Ovary (tissue), 9 donors: ENCODE results near the gene LGALS13. TPM values are rescaled to one million over a fixed set of nuclear protein-coding genes. Genes with fewer than 3 reads are reported as not detected.

ENCODE experiments used
- DNase-seq, 5 donors: peaks; one replicate each; pipeline ENCODE4 v3.0.0-alpha.2; 2019 to 2020
- H3K27ac ChIP-seq, 2 donors: fragments of 200-600 bp; one replicate each; pipeline versions ENCODE4 v1.5.1 to v1.8.0; 2019 to 2022
- H3K27me3 ChIP-seq: fragments of 200-600 bp; one replicate; pipeline ENCODE4 v1.8.0; 2022
- H3K36me3 ChIP-seq: fragments of 200-600 bp; sonication (generic); one replicate; pipeline ENCODE4 v1.5.1; 2019
- H3K4me1 ChIP-seq: one replicate; pipeline ENCODE4 v1.8.1; 2013; ENCODE audit warnings: mild to moderate bottlenecking, moderate library complexity; ENCODE audit not compliant: insufficient read depth
- H3K4me3 ChIP-seq: fragments of 200-600 bp; sonication (generic); one replicate; pipeline ENCODE4 v1.5.1; 2017
- H3K9me3 ChIP-seq, 2 donors: fragments of 200-600 bp in 1 of 2; sonication (generic) in 1 of 2; one replicate each; pipeline versions ENCODE4 v1.5.1 to v1.8.1; 2013 to 2019; ENCODE audit warnings: mild to moderate bottlenecking in 1 of 2, moderate library complexity in 1 of 2
- CTCF ChIP-seq, 3 donors: fragments of 450-650 bp in 2 of 3; fragments of 200-600 bp in 1 of 3; IDR thresholded peaks; one replicate each; pipeline versions ENCODE4 v1.5.1 to v1.8.0; 2016 to 2022; ENCODE audit warnings: antibody characterized with exemption in 3 of 3, mild to moderate bottlenecking in 1 of 3
- EP300 ChIP-seq: sonication (generic); formaldehyde crosslinking; IDR thresholded peaks from one replicate; pipeline ENCODE4 v1.6.1; 2017; ENCODE audit warnings: antibody characterized with exemption
- POLR2A ChIP-seq: fragments of 450-650 bp; IDR thresholded peaks from one replicate; pipeline ENCODE4 v1.6.1; 2017; ENCODE audit warnings: antibody characterized with exemption, mild to moderate bottlenecking, moderate library complexity
- WGBS, 3 donors: extraction: QIAGEN DNeasy Blood & Tissue Kit in 1 of 3; methylation state at CpG; one replicate each; pipeline versions ENCODE4 v1.1.5 to v1.1.7; 2013 to 2017; 5-methylcytosine and 5-hydroxymethylcytosine counted together
- intact Hi-C, 4 donors: fragments of 100-400 bp; cut with DNase I; formaldehyde crosslinking; loops; one replicate each; pipeline versions ENCODE4 v1.11.0 to v1.15.1; 2022 to 2023
- polyA plus RNA-seq, 2 donors: library from polyadenylated mRNA; stranded (reverse); fragments of 200-250 nt in 1 of 2; fragments of 350-450 nt in 1 of 2; fragmentation: Illumina TruSeq in 1 of 2; extraction: RNeasy Lipid Tissue Mini Kit (QIAGEN cat#74804) in 1 of 2; gene quantifications; one replicate each; pipeline ENCODE4 v1.2.3, GENCODE V29; 2013 to 2014
- total RNA-seq, 7 donors: library from RNA; depleted of rRNA in 2 of 7; stranded (reverse); fragments of >200 nt in 2 of 7; fragmentation: NEBNext Ultra II Directional in 3 of 7; extraction: Animal tissue kit (Norgen Biotek cat#: 25700) in 3 of 7; gene quantifications; one replicate each; pipeline versions ENCODE4 v1.1.0 to v1.2.4, GENCODE V29; 2016 to 2023
- donor health status: DM: no; HTN: no; CAD: no; lungs with moderate emphysema.
- donor health status: DM: no; HTN: no; CAD: no.
- donor health status: Bipolar disorder and iron deficiency.
- donor health status: DM: yes; HTN: yes; CAD: no.
- donor health status: DM: no; HTN: no; CAD: no.
- donor health status: DM: yes; HTN: yes; CAD: no.

LGALS13 gene
- total and polyA plus RNA-seq, 9 donors, result not detected

GRCh38 chr19:39557811-39558623 is 44.3 kb upstream of the LGALS13 start:
- intact Hi-C loops, result loop anchor here in 2 of 4 donors (10.0 kb wide), 1 partner anchor 287 kb away; the partner anchor contains the start of gene FBL (in 2 of the 2)
- Histone ChIP-seq H3K27me3 (no peaks in the 10 kb centered on the region), H3K36me3 (no peaks in the 10 kb centered on the region), H3K4me1 (no peaks in the 10 kb centered on the region), H3K9me3 (no peaks in the 10 kb centered on the region), H3K4me3 (no peak overlapping the region), H3K27ac (no peak overlapping the region)
- WGBS, 3 donors, result 59 to 71% (median 63%) methylated on average over 5 of the region's 5 CpGs
- DNase-seq, result no peak
- TF ChIP-seq EP300 (no peak), POLR2A (no peak), CTCF (IDR thresholded peaks at IDR 0.05) (no peak)

- DNase-seq, result no peak
- Histone ChIP-seq H3K9me3 (no peaks in the 10 kb centered on the region), H3K36me3 (no peaks in the 10 kb centered on the region), H3K4me1 (no peaks in the 10 kb centered on the region), H3K27me3 (no peaks in the 10 kb centered on the region), H3K4me3 (no peak overlapping the region), H3K27ac (no peak overlapping the region)
- TF ChIP-seq CTCF (IDR thresholded peaks at IDR 0.05), result no peak
- no peak for TF ChIP-seq EP300
- no peak for TF ChIP-seq POLR2A
- WGBS, 3 donors, result 62 to 70% (median 66%) methylated on average over 6 of the region's 6 CpGs
- intact Hi-C loops, result loop anchor here in 2 of 4 donors (10.0 kb wide), 1 partner anchor 286 kb away; the partner anchor contains the start of gene FBL (in 2 of the 2)
Measured at GRCh38 chr19:39558624-39559117, 43.7 kb upstream of the LGALS13 start.

GRCh38 chr19:39563408-39563807 is 38.9 kb upstream of the LGALS13 start:
- Histone ChIP-seq H3K36me3 (no peaks in the 10 kb centered on the region), H3K27me3 (no peaks in the 10 kb centered on the region), H3K9me3 (no peaks in the 10 kb centered on the region), H3K4me3 (no peak overlapping the region), H3K27ac (no peak overlapping the region), H3K4me1 (no peaks in the 10 kb centered on the region)
- WGBS, 3 donors, result 74 to 84% (median 76%) methylated on average over 2 of the region's 2 CpGs
- intact Hi-C loops, result no loop called here
- TF ChIP-seq POLR2A (no peak), CTCF (IDR thresholded peaks at IDR 0.05) (no peak), EP300 (no peak)
- DNase-seq, result no peak

GRCh38 chr19:39566064-39566463 is 36.3 kb upstream of the LGALS13 start:
- no peak for TF ChIP-seq EP300
- no peak for TF ChIP-seq POLR2A
- TF ChIP-seq CTCF (IDR thresholded peaks at IDR 0.05), result no peak
- no peaks in the 10 kb centered on the region for H3K36me3 ChIP-seq
- intact Hi-C loops, result no loop called here
- H3K9me3 ChIP-seq, result no peaks in the 10 kb centered on the region
- no peaks in the 10 kb centered on the region for H3K27me3 ChIP-seq
- DNase-seq, result no peak
- 31 to 35% (median 33%) methylated on average over 3 of the region's 3 CpGs for WGBS, 3 donors
- no peak overlapping the region for H3K4me3 ChIP-seq
- no peak overlapping the region for H3K27ac ChIP-seq
- no peaks in the 10 kb centered on the region for H3K4me1 ChIP-seq
